ENCODE measurements around the gene ATOH8.
"Not testable (repeated sequence)": the region's sequence is repeated elsewhere in the genome, so short reads cannot be mapped to it uniquely, and the experiment has no call there.

ATOH8 gene

GRCh38 chr2:85753525-85754312 lies at the start of gene ATOH8:
ATOH8 (plus strand) TSS chr2:85753991; CDS start chr2:85754190, 199 bp downstream.
- peak; percentile 91 for DNase-seq

- DNase-seq, result no peak
These were observed 49.8 kb upstream of the ATOH8 start for GRCh38 chr2:85704038-85704437.

GRCh38 chr2:85704800-85705679 lies 48.8 kb upstream of the ATOH8 start:
- DNase-seq, result no peak

DNA sequence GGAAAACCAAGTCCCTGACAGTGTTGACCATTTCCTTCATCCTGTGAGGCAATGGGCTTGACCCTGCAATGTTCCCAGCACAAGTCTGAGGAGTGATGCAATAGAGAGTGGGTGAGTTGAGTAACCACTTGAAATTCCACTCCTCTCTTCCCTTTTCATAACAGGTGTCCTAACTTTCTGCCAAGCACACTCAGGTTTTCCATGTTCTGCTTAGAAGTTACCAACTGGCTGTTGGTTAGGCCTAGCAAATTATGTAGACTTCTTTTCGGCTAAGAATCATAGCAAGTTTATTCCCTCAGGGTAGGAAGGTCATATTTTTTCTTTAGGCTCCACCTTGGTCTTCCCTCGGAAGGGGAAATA lies 48.1 kb upstream of the ATOH8 start:
- no peak for DNase-seq

DNA sequence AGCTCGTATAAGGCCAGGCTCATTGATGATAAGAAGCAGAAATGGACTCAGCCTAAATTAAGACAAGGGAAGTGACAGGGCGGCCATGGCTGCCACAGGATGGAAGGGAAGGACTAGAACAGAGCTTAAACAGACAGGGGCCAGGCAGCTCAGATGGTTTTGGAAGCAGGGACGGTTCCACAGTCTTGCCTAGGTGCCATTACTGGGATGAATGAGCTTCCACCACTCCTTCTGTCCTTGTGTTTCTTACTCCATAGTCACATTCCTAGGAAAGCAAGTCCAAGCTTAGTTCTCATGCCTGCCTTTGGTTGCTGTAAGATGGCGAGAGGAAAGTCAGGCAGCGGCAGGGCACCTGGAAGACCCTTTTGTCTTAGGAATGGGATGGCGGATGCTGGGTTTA lies 47.7 kb upstream of the ATOH8 start:
- DNase-seq, result no peak

GRCh38 chr2:85706599-85707296 lies 47.0 kb upstream of the ATOH8 start:
- no peak for DNase-seq

GRCh38 chr2:85707304-85707703 lies 46.5 kb upstream of the ATOH8 start:
- DNase-seq, result peak; percentile 87

- DNase-seq, result no peak
These were observed 45.1 kb upstream of the ATOH8 start for GRCh38 chr2:85708641-85709040.

DNA sequence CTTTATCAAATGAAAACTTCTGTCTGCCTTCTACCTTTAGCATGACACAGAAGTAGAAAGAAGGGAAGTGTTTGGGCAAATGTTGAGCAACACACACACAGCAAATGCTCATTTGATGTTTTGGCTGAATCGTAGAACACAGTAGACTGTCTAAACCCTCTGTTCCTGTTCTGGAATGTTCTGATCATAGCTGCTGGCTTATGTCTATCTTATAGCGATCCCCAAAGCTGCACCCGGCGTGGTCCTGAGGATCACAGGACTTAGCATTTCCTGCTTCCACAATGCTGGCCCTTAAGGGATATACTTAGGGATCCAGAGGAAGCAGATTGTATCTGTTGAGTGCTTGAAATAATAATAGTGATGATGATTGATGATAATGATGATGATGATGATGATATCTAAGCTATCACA lies 44.4 kb upstream of the ATOH8 start:
- peak; percentile 21 for DNase-seq

GRCh38 chr2:85710687-85711577 lies 42.9 kb upstream of the ATOH8 start:
- DNase-seq, result no peak

GRCh38 chr2:85711578-85712060 lies 42.2 kb upstream of the ATOH8 start:
- no peak for DNase-seq

GRCh38 chr2:85712336-85712735 lies 41.5 kb upstream of the ATOH8 start:
- no peak for DNase-seq

DNA sequence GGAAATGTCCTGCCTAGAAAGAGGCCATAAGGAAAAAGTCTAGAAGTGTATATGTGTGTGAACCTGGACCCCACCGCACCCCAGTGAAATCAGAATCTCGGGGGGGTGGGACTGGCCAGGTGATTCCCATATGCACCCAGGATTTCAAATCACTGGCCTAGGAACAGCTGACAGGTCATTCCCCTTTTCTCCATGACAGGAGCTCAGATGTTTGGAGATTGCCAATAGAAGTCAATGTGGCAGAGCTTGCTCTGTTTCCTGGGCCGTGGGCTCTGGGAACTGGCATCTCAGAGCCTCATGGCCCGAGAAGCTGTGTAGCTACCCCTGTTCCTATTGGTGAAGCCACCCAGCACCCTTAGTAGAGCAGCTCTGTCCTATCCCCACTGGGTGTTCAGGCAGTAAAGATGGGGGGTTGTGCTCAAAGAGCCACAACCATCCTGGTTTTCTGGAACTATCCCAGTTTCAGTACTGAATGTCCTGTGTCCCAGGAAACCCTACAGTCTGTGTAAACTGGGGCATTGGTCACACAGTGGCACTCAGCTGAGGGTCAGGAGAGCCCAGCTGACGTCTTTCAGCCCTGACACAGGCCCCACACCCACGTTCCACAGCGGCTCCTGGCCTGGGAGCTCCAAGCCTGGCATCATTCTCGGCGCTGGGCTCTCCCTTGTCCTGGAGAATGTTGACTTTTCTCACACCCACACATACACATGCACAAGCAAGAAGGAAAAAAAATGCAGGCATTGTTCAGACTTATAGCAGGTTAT lies 40.8 kb upstream of the ATOH8 start:
- DNase-seq, result no peak

DNA sequence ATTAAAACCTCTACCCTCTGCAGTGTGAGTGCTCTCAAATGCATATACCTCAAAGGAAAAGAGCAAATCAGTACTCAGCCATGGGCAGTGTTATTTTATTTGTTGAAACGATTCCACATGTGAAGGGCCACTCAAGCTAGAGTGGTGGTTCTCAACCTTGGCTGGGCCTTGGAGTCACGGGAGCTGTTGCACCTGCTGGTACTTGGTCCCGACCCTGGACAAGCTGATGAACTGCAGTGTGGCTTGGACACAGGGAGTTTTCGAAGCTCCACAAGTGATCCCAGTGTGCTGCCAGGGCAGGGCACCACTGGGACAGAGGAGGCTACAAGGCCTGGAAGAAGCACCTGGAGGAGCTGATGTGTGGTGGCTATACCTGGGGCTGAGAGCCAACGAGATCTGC lies 40.0 kb upstream of the ATOH8 start:
- DNase-seq, result no peak

- DNase-seq, result not testable (repeated sequence)
These were observed 39.4 kb upstream of the ATOH8 start for GRCh38 chr2:85714421-85714820.

- DNase-seq, result no peak
These were observed 39.0 kb upstream of the ATOH8 start for GRCh38 chr2:85714841-85715240.

DNA sequence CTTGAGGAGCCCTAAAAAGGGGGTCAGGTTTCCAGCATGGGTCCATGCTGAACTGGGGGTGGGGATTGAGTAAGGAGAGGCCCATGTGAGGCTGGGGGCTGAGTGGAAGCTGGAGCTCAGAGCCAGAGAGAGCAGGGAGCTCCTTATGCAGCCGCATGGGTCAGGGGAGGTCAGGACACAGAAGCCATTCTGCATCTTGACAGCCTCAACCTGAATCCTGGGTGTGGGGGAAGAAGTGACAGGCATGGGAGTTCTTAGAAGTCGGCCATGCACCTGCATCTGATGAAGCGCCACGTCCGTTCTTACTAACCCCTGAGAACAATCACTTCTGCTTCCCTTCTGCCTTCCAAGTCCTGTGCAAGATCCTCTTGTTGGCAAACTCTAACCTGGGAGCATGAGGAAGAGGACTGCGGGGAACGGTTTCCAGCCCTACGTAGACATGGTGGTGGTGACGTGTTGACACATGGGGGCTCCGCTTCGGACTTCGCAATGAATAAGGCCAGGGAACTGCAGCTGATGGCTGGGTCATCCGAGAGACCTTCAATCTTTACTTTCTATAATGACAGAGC lies 37.4 kb upstream of the ATOH8 start:
- DNase-seq, result no peak

GRCh38 chr2:85717308-85718008 lies 36.3 kb upstream of the ATOH8 start:
- peak; percentile 19 for DNase-seq

DNA sequence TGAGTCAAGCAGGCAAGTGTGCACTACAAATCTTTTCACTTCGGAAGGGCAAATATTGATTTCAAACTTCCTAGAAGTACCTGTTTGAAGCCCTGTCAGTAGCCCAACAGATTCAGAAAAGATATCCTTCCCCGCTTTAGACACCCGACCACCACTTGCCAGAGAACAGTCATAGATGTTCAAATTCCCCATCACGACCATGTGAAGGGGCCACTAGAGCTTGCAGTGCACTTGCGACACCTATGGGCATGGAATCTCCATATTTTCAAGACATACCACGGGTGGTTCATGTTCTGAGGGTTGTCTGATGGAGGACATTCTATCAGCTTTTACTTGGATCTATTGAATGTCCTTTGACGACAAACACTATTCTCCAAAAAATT lies 35.8 kb upstream of the ATOH8 start:
- DNase-seq, result no peak

GRCh38 chr2:85718885-85719492 lies 34.8 kb upstream of the ATOH8 start:
- no peak for DNase-seq
